GM21529 (cell line): ENCODE measurements around the gene GIT1.
"Not testable (repeated sequence)": the region's sequence is repeated elsewhere in the genome, so short reads cannot be mapped to it uniquely, and the experiment has no call there.

Experiments used
- ATAC-seq: cut with Tn5 transposase; IDR thresholded peaks from one replicate; pipeline ENCODE4 v1.9.1; 2021; ENCODE audit not compliant: unreplicated experiment

Gene GIT1

GRCh38 chr17:29568331-29569244, 20.9 kb downstream of the GIT1 start, which contains the start of gene TP53I13:
Gene TP53I13, plus strand, starts transcription at chr17:29568701. Its CDS starts 58 bp downstream, at chr17:29568759.
- ATAC-seq, result peak; percentile 37

- peak; percentile 44 for ATAC-seq
Observed at GRCh38 chr17:29567554-29568330, 21.7 kb downstream of the GIT1 start.

DNA sequence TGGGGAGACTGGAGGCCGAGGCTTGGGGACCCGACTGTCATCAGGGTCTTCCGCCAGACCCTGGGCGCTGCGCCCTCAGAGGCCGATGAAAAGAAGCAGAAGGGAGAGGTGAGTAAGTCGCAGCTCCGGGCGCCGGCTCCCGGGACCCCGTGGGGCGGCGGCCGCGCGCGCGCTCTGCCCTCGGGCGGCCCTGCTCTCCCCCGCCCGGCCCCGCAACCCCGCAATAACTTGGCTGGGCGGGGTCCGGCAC, 22.2 kb downstream of the GIT1 start:
- ATAC-seq, result peak; percentile 8

DNA sequence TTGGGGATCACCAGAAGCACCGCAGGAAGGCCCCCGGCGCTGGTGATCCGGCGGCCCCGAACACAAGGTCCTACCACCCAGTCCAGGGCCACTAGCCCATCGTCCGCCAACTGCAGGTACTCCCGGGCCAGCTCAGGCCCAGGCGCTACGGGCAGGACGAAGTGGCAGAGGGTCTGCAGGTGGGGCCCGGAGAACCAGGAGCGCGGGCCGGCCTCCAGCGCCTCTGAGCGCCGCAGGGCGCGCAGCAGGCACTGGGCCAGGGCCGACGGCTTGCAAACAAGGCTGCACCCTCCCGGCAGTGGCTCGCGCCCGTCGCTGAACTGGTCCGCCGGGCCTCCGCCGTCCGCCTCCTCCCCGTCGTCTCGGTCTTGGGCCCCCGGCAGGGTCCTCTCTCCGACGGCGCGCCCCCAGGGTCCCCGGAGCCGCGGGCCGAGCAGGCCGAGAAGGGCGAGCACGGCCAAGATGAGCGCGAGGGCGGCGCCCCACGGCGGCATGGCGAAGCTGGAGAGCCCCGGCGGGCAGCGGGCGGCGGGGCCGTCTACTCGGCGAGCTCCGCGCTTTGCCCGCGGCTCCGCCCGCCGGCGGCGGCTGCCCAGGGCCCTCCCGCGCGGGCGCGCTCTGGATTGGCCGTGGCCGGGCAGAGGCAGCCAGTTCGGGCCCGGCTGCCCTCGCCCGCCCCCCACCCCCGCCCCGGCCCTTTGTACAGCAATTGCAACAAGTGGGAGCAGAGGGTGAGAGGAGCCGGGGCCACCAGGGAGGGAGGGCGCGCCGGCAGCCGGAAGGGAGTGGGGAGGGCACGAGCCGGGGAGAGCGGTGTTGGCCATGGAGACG, 22.8 kb downstream of the GIT1 start, which contains the start of gene ABHD15:
Gene ABHD15, minus strand, starts transcription at position 565 of the 831 bp plus-strand sequence. Its CDS starts 71 bp downstream, at position 494.
- ATAC-seq, result peak; percentile 21

- ATAC-seq, result peak; percentile 14
Observed at GRCh38 chr17:29565643-29566472, 23.6 kb downstream of the GIT1 start.

DNA sequence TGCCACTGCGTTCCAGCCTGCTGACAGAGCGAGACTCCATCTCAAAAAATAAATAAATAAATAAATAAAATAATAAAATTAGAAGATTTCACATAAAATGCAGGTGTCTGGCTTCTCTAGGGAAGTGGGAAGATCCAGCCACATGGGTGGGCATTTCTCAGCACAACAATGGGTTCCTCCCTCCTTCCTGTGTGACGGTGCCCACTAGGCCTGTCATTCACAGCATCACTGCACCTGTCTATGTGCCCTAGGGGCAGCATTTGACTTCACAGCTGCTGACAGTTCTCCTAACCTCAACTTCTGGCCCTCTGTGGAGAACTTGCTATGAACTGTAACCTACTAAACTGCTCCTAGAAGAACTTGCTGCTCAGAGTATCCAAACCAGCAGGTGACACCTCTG, 25.6 kb downstream of the GIT1 start:
- ATAC-seq, result no peak

DNA sequence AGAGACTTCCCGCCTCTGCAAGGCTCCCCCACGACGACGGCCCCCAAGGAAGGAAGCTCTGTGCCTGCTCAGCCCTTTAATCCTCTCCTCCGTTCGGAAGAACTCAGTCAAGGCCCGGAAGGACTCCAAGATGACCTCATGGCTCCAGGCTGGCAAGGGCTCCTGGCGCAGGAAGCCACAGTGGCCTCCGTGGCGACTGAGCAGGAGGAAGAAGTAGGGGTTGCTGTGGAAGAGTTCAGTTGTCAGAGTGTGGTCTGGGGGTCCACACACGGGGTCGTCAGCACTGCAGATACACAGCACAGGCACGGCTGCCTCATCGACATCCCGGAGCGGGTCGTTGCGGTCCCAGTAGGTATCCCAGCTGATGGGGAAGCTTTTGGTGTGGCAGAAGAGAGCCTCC, 26.8 kb downstream of the GIT1 start:
- no peak for ATAC-seq

DNA sequence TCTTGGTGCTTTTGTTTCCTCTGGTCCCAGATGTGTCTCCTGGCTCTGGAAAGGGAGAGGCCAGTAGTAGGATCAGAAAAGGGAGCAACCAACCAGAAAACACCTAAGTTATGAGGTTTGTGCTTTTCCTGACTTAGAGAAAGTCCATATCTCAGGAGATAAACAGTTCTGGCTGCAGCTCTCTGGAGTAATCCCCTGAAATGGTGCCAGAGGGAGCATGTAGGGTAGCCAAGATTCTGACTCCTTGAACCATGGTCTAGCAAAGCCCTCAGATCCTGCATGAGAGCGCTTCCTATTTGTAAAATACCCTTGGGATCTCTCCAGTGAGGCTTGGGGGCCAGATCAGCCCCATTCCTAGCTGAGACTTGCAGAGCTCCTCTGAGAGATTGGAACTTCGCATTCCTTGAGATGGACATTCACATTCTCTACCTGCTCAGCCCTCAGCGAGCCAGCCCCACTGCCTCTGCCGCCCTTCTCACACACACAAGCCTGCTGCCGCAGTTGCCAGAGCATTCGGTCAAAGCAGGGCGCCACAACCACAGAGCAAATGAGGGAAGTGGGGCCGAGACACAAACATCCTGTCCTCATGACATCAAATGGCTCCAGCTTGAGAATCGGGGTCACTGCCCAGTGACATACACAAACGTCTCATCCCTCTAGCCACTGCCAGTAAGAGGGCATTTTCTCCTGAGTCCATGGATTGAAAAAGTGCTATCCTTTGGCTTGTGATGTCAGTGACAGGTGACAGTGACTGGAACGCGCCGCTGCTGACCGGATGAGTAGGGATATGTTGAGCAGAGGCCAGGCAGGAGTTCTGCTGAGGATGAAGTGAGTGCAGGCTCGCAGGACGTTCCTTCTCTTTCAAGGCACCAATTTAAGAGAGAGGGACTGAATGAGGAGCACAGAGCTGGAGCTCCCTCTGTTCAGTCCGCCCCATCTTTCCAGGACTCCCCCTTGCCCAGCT, 27.6 kb downstream of the GIT1 start:
- ATAC-seq, result no peak

DNA sequence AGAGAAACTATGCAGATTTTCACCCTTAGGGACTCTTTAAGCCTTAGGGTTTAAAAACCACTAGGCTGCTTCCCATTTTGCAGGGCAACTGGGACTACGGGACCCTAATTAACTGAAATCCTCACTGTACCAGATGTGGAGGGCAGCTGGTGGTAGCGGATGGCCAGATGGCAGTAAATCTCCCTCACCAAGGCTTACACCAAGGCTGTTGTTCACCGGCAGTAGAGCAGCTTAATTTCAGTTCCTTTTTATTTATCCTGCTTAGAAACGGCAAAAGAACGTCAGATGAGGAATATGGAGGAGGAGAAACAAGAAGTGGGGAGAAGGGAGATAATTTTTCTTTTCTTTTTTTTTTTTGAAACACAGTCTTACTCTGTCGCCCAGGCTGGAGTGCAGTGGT, 29.1 kb downstream of the GIT1 start:
- no peak for ATAC-seq

- no peak for ATAC-seq
Observed at GRCh38 chr17:29559640-29560039, 29.8 kb downstream of the GIT1 start.

DNA sequence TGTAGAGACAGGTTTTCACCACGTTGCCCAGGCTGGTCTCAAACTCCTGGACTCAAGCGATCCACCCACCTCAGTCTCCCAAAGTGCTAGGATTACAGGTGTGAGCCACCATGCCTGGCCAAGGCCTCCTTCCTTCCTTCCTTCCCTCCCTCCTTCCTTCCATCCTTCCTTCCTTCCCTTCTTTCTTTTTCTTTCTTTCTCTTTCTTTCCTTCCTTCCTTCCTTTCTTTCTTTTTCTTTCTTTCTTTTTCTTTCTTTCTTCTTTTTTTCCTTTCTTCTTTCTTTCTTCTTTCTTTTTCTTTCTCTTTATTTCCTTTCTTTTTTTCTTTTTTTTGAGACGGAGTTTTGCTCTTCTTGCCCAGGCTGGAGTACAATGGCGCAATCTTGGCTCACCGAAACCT, 31.3 kb downstream of the GIT1 start:
- not testable (repeated sequence) for ATAC-seq

GRCh38 chr17:29557739-29558116, 31.7 kb downstream of the GIT1 start:
- ATAC-seq, result no peak

- no peak for ATAC-seq
Observed at GRCh38 chr17:29557085-29557738, 32.2 kb downstream of the GIT1 start.

- ATAC-seq, result no peak
Observed at GRCh38 chr17:29555840-29556239, 33.6 kb downstream of the GIT1 start.

- no peak for ATAC-seq
Observed at GRCh38 chr17:29549177-29549923, 40.1 kb downstream of the GIT1 start.

DNA sequence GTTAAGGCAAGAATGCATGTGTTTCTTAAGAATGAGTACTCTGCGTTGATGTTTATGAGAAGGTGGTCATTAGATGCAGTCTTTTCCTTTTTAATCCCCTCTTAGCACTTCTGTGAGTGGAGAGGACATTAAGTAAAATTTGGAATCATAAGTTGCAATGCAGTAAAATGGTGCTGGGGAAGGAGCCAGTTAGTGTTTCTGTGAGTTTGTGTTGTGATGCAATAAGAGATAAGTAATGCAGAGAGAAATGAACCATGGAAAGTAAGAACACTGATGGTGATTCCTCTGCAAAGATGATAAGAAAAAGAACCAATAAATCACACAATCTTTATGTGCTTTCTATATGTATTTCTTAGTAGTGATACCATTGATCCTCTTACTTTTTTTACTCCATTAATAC, 42.6 kb downstream of the GIT1 start:
- no peak for ATAC-seq

- ATAC-seq, result no peak
Observed at GRCh38 chr17:29546085-29546484, 43.4 kb downstream of the GIT1 start.

GRCh38 chr17:29544066-29544465, 45.4 kb downstream of the GIT1 start:
- no peak for ATAC-seq
